Endothelial cell (in vitro differentiated cells): ENCODE results near the gene SYVN1. TPM values are rescaled to one million over a fixed set of nuclear protein-coding genes. Genes with fewer than 3 reads are reported as not detected.

Source experiments
- DNase-seq: peaks from one replicate; pipeline ENCODE4 v3.0.0; 2021; ENCODE audit warnings: low spot score
- H3K27ac Mint-ChIP-seq: one replicate; pipeline ENCODE4 v1.8.0; 2021; ENCODE audit warnings: mixed read lengths, inconsistent platforms; ENCODE audit not compliant: unreplicated experiment
- H3K27me3 Mint-ChIP-seq: one replicate; pipeline ENCODE4 v1.8.0; 2021; ENCODE audit warnings: mild to moderate bottlenecking, moderate library complexity, mixed read lengths, inconsistent platforms; ENCODE audit not compliant: unreplicated experiment
- H3K36me3 Mint-ChIP-seq: one replicate; pipeline ENCODE4 v1.8.0; 2021; ENCODE audit warnings: mild to moderate bottlenecking, low read depth, mixed read lengths, inconsistent platforms; ENCODE audit not compliant: unreplicated experiment
- H3K4me1 Mint-ChIP-seq: one replicate; pipeline ENCODE4 v1.8.0; 2021; ENCODE audit warnings: mild to moderate bottlenecking, mixed read lengths, inconsistent platforms; ENCODE audit not compliant: unreplicated experiment
- H3K4me3 Mint-ChIP-seq: one replicate; pipeline ENCODE4 v1.8.0; 2021; ENCODE audit warnings: mild to moderate bottlenecking, mixed read lengths, inconsistent platforms; ENCODE audit not compliant: unreplicated experiment
- H3K9me3 Mint-ChIP-seq: one replicate; pipeline ENCODE4 v1.8.0; 2021; ENCODE audit warnings: mixed read lengths, inconsistent platforms; ENCODE audit not compliant: unreplicated experiment
- CTCF ChIP-seq: fragments of 200-600 bp; sonication (generic); IDR thresholded peaks from one replicate; pipeline ENCODE4 v1.5.0; 2021; ENCODE audit warnings: antibody characterized with exemption; ENCODE audit not compliant: unreplicated experiment
- total RNA-seq: library from RNA; stranded (reverse); fragmentation: NEBNext Ultra II Directional; extraction: Animal tissue kit (Norgen Biotek cat#: 25700); gene quantifications from one replicate; pipeline ENCODE4 v1.2.1, GENCODE V29; 2021; ENCODE audit not compliant: unreplicated experiment

Gene SYVN1
- total RNA-seq, 1 donor from 2014 or later = 32.2 TPM

GRCh38 chr11:65095427-65095826 is 38.9 kb downstream of the SYVN1 start:
- no peak for TF ChIP-seq CTCF
- H3K27ac Mint-ChIP-seq = peak overlapping the region; percentile 96
- H3K27me3 Mint-ChIP-seq = peaks cover 6% of the 10 kb centered on the region
- no peaks in the 10 kb centered on the region for H3K36me3 Mint-ChIP-seq
- H3K4me3 Mint-ChIP-seq = peak overlapping the region; percentile 88
- no peak for DNase-seq
- H3K4me1 Mint-ChIP-seq = peaks cover 5% of the 10 kb centered on the region
- no peaks in the 10 kb centered on the region for H3K9me3 Mint-ChIP-seq

- no peak for TF ChIP-seq CTCF
- Mint-ChIP-seq H3K9me3 (no peaks in the 10 kb centered on the region), H3K36me3 (peaks cover 8% of the 10 kb centered on the region), H3K27me3 (peaks cover 5% of the 10 kb centered on the region), H3K27ac (no peak overlapping the region), H3K4me1 (peaks cover 2% of the 10 kb centered on the region), H3K4me3 (no peak overlapping the region)
- DNase-seq = no peak
Observed at GRCh38 chr11:65090628-65091027, 43.7 kb downstream of the SYVN1 start.

GRCh38 chr11:65089621-65090020 is 44.7 kb downstream of the SYVN1 start:
- no peak overlapping the region for H3K4me3 Mint-ChIP-seq
- no peak for TF ChIP-seq CTCF

GRCh38 chr11:65087827-65088226 is 46.5 kb downstream of the SYVN1 start:
- Mint-ChIP-seq H3K9me3 (no peaks in the 10 kb centered on the region), H3K36me3 (peaks cover 10% of the 10 kb centered on the region), H3K4me3 (no peak overlapping the region), H3K27me3 (peaks cover 8% of the 10 kb centered on the region), H3K27ac (no peak overlapping the region), H3K4me1 (peaks cover 15% of the 10 kb centered on the region)
- TF ChIP-seq CTCF = no peak
- no peak for DNase-seq

More at GRCh38 chr11:65089621-65090020, 44.7 kb downstream of the SYVN1 start:
- no peaks in the 10 kb centered on the region for H3K9me3 Mint-ChIP-seq
- H3K4me1 Mint-ChIP-seq = peaks cover 6% of the 10 kb centered on the region
- no peak for DNase-seq
- H3K27me3 Mint-ChIP-seq = peaks cover 5% of the 10 kb centered on the region
- no peak overlapping the region for H3K27ac Mint-ChIP-seq
- H3K36me3 Mint-ChIP-seq = peaks cover 10% of the 10 kb centered on the region

GRCh38 chr11:65087216-65087615 is 47.1 kb downstream of the SYVN1 start:
- peaks cover 10% of the 10 kb centered on the region for H3K36me3 Mint-ChIP-seq
- TF ChIP-seq CTCF = no peak
- no peak overlapping the region for H3K27ac Mint-ChIP-seq
- peaks cover 8% of the 10 kb centered on the region for H3K27me3 Mint-ChIP-seq
- peaks cover 16% of the 10 kb centered on the region for H3K4me1 Mint-ChIP-seq
- no peak for DNase-seq
- H3K4me3 Mint-ChIP-seq = no peak overlapping the region
- no peaks in the 10 kb centered on the region for H3K9me3 Mint-ChIP-seq
